GOT3 (cell line): ENCODE results near the gene UBAC1.
"Not testable (repeated sequence)": the region's sequence is repeated elsewhere in the genome, so short reads cannot be mapped to it uniquely, and the experiment has no call there.

Experiments used
- DNase-seq: peaks from one replicate; lab custom pipeline; 2025; ENCODE audit warnings: mixed read lengths; lab: John Stamatoyannopoulos, UW

UBAC1 gene

DNA sequence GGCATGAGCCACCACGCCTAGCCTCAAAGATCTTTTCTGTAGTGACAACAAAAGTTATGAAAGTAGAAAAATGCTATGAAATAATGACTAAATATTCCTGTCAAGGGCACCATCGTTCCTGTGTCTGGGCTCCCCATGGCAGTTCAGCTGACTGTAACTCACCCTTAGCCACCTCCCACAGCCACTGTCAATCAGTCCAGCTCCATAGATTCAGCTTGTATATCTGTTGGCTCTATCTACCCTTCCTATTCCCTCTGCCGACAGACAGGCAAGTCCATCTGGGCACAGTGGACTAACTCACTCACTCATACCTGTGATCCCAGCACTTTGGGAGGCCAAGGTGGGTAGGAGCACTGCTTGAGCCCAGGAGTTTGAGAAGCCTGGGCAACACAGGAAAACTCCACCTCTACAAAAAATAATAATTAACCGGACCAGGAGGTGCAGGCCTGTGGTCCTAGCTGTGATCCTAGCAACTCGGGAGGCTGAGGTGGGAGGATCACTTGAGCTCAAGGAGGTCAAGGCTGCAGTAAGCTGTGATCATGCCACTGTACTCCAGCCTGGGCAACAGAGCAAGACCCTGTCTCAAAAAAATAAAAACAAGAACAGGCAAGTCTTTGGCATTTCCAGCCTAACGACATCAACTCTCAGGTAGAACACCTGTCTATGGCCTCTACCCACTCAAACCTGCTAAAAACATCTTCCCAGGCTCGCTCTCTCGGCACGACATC lies 60.0 kb downstream of the UBAC1 start:
- no peak for DNase-seq

DNA sequence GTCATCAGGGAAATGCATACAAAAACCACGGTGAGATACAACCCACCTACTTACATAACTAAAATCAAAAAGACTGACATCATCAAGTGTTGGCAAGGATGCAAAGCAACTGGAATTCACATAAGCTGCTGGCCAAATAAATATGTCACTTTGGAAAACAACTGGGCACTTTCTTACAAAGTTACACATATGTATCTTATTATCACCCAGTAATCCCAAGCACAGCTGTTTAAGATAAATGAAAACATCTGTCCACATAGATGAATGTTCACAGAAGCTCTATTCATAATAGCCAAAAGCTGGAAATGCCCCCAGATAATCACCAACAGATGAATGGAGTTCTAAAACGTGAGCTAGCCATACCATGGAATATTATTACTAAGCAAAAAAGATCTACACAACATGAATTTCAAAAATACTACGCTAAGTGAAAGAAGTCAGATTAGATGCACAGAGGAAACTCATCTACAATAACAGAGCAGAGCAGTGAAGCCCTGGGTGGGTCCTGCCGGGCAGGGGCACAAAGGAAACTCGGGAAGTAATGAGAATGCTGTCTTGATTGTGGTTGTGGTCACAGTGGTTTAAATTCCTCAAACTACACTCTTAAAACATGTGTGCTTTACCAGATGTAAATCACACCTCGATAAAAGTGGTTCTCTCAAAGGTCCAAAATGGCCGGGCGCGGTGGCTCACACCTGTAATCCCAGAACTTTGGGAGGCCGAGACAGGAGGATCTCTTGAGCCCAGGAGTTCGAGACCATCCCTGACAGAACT lies 62.4 kb downstream of the UBAC1 start:
- DNase-seq: no peak

DNA sequence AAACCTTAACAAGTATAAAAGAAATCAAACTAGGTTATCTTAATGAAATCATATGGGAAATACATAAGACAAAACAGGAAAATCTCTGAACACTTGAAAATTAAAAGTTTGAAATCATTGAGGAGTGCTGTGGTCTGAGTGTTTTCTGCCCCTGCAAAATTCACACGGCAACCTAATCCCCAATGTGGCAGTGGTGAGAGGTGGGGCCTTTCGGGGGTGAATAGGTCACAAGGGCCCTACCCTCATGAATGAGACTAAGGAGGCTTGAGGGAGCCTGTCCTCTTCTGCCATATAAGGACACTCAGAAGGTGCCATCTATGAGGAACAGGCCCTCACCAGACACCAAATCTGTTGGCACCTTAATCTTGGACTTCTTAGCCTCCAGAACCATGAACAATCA lies 64.5 kb downstream of the UBAC1 start:
- no peak for DNase-seq

DNA sequence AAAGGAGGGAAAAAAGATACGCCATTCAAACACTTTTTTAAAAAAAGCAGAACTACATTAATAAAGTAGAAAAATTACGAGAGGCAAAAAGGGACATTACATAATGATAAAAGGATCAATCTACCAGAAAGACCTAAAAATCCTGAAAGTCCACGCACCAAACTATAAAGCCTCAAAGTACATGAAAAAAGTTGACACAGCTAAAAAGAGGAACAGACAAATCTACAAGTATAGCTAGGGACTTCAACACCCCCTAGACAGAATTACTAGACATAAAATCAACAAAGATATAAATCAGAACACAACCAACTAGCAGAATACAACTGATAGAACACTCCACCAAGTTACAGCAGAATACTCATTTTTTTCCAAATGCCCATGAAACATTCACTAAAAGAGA lies 65.0 kb downstream of the UBAC1 start:
- no peak for DNase-seq

DNA sequence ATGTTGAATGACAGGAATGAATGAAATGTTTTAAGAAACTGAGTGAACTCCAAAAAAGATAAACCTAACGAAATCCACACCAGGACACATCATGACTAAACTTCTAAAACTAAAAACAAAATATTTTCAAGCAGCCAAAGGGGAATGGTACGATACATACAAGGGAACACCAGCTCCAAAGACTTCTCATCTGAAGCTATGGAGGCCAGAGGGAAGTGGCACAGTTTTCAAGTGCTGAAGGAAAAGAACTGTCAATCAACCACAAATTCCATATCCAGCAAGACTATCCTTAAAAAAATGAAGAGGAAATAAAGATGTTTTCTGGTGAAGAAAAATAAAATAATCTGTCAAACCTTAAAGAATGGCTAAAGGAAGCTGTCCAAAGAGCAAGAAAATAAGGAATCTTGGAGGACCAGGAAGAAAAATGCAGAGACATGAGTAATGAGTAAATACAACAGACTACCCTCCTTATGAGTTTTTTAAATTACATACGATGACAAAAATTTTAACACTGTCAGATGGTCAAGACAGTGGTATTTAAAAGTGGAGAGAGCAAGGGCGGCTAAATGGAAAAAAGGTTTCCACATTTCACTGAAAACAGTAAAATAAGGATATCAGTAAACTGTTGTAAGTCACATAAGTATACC lies 65.8 kb downstream of the UBAC1 start:
- DNase-seq: no peak

DNA sequence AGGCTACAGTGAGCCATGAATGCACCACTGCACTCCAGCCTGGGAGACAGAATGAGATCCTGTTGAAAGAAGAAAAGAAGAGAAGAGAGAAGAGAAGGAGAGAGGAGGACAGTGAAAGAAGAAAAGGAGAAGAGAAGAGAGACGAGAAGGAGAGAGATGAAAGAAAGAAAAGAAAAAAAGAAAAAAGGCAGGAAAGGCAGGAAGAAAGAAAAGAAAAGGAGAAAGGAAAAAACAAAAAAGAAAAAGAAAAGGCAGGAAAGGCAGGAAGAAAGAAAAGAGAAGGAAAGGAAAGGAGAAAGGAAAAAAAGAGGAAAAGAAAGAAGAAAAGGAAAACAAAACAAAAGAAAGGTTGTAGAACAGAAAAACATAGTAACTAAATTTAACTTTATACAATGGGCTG lies 68.1 kb downstream of the UBAC1 start:
- DNase-seq: no peak

DNA sequence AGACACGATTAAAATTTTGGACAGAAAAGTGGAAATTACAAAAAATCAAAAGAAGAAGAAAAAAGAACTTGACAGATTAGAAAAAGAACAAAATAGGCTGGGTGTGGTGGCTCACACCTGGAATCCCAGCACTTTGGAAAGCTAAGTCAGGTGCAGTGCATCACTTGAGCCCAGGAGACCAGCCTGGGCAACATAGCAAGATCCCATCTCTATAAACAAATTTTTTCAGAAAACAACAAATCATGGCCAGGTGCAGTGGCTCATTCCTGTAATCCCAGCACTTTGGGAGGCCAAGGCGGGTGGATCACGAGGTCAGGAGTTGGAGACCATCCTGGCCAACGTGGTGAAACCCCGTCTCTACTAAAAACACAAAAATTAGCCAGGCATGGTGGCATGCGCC lies 68.8 kb downstream of the UBAC1 start:
- not testable (repeated sequence) for DNase-seq

DNA sequence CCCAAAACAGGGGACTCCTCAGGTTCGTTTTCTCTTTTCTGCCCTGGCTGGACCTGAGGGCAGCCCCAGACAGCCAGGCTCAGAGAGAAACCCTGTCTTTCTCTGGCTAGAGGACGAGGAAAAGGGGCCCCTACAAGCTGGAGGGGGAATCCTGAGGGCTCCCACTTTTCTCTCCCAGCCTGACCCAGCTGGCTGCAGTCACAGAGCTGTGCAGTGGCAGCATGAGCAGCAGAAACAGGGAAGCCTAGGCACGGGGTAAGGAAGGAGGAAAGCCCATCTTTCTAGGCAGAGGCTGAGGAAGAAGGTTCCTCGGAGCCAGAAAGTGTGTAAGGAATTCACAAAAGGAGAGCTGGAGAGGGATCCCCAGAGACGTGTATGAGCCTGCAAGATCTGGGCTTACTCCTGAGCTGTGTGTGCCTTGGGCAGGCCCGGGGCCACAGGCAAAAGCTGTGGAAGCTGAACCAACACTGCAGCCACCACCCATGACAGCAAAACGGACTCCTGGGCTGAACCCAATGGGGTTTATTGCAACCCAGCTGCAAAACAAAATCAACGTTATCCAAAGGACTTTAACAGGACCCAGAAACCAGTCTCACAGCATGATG lies 70.0 kb downstream of the UBAC1 start:
- DNase-seq: no peak

DNA sequence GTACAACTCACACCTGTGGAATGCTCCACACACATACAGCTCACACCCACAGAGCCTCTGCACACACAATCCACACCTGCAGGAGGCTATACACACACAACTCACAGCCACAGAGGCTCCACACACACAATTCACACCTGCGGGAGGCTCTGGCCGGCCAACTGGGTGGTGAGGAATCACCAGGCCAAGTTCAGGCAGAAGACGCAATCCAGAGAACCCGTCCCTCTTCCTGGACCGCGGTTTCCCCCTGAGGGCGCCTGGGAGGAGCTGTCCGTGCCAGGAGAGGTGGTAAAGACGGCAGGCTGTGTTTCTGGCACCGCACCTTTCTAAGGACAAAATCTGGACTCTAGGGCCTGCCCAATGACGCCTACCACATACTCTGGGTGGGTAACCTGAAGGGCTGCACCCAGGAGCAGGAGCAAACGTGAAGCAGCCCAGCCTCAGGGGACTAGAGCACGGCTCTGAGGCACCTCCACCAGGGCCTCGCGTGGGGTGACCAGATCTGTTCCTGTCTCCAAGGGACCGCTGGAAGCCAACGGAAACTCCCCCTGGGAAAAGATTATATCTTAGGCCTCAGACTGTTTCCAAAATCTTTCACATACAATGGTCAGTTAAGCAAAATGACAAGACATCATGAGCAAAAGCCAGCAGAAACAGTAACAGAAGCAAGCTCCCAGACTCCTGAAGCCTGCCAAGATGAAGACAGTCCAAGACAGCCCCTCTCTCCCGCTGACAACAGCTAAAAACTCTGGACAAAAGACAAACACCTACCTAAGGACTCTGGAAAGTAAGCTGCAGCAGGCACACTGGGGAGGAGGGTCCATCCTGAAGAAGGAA lies 70.8 kb downstream of the UBAC1 start:
- no peak for DNase-seq

DNA sequence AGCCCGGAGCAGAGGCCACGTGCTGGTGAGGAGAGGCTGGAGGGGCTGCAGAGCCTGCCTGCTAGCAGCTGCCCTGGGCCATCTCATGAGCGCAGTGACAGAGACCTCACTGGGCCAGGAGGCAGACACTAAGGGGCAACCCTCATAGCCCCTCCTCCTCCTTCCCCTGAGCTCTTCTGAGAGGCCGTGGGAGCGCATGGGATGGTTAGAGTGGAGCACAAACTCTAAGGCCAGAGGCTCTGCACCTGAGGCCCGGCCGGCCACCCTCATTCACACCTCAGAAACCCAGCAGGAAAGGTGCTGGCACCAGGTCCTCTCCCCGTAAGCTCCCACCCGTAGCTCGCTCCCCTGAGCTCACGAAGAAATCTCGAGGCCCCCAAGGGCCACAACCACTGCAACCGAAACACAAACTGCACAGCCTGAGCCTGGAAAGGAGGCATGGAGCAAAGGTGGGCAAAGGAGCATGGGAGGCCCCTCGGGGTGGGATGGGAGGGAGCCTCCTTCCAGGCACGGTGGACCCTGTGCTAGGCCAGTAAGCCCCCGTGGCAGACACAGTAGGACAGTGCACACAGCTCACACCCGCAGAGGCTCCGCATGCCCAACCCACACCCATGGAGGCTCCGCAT lies 71.5 kb downstream of the UBAC1 start:
- no peak for DNase-seq

DNA sequence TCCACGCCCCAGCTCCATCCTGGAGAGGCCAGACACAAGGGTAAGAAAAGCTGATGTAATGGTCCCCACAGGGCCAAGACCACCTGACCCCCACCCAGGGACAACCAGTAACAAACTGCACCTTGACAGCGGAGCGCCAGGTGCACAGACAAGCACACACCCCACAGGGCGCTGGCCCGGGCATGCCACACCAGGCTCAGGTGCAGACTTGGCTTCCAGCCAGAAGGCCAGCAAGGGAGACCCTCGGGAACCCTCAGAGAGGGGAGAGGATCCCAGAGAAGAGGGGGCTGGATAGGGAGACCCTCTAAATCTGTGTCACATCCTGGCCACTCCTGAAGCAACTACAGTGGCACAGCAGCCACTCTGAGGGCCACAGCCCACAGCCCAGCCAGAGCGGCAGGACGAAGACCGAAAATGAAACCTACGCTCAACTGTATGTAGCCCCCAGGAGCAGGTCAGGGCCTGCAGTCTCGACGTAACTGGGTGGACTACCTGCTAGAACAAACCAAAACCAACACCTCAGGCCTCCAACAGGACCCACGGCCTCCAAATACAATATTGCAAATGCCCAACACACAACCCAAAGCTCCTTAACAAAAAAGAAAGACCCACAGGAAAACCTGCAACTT lies 72.3 kb downstream of the UBAC1 start:
- no peak for DNase-seq

DNA sequence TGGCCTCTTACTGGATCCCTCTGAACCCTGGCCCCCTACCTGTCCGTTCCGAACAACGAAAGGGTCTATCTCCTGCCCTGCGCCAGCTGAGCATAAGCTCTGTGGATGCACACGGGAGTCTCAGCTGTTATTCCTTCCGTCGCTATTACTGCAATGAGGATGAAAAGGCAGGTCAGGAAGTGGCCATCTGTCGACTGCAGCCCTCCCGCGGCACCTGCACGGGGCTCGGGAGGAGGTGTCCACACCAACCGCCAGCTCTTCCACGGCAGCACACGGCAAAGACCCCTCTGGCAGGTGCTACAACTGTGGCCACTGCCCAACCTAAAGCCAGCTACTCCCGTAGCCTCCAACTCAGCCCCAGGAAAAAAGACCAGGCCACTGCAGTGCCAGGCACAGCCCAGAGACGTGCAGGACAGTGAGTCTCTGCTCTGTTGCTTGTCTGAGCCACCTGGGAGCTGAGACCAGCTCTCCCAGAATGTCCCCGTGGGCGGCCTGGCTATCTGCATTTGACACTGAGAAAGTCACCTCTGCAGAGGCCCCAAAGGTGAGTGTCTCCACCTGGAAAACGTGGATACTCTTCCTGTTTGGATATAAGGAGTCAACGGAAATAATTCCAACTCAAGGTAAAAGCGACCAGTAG lies 72.9 kb downstream of the UBAC1 start:
- DNase-seq: no peak

DNA sequence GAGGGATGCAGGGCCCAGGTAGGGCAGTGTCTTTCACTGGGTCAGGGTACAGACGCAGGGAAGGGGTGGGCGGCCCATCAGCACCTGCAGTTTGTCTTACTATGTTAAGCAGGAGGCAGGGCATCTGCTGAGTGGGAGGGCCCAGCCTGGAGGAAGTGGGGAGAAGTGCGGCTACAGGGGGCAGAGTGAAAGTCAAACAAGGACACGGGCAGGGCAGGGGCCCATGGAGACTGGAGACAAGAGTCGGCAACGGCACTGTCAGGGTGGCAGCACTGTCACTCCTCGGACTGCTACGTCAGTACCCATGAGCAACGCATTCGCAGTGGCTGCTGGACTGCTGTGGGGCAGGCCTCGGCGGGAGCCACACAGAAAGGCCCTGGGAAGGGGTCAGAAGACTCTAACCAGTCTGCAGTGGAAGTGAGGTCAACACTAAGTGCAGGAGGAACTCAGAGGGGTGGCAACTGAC lies 73.6 kb downstream of the UBAC1 start:
- DNase-seq: no peak

DNA sequence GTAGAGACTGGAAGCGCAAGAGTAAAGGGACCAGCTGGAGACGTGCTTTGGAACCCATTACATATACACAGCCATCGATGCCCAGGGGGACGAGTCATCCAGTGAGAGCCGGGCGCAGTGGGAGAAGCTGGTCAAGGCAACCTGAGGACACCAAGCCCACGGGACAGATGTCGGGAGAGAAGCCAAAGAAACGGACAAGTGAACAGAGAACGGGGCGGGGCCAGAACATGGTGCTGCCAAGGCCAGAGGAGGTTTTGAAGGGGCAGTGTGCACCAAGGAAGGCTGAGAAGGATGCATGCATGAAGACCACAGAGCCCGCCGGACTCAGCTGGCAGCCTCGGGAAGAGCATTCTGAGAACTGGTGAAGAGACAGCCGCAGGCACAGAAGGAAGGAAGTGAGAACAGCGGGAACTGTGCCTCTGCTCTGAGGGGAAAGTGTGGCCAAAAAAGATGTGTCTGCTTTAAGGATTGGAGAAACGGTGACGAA lies 74.1 kb downstream of the UBAC1 start:
- DNase-seq: no peak

DNA sequence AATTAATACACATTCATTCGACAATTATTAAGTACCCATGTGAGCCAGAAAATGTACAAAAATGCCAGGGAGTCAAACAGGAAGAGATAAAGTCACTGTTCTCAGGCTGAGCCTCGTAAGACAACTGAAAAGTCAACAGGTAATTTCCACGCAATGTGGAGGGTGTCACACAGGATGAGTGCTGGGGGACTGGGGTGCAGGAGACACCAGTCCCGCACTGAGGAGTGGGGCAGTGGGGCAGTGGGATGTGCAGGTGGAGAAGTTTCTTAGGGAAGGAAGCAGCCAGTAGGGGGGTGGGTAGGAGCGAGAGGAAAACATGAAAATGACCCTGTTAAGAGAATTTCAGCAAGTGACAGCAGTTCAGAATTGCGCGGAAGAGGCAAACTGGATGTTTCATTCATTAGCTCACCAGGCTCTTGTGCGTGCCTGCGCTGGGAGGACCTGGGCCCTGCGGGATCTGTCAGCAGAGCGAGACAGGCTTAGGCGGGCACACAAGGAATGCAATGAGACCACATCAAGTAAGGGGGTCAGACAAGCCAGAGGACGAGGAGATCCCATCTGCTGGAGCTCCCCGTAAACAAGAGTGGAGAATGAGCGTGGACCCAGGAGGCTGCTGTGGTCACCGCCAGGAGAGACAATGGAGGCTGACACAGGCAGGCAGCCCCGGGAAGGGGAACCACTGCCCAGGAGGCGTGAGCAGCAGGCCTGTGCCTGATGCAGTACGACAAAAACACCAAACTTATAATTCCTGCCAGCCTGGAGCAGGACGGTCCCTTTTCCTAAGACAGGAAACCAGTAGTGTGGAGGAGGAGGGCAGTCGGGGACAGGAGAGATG lies 74.8 kb downstream of the UBAC1 start:
- DNase-seq: no peak

DNA sequence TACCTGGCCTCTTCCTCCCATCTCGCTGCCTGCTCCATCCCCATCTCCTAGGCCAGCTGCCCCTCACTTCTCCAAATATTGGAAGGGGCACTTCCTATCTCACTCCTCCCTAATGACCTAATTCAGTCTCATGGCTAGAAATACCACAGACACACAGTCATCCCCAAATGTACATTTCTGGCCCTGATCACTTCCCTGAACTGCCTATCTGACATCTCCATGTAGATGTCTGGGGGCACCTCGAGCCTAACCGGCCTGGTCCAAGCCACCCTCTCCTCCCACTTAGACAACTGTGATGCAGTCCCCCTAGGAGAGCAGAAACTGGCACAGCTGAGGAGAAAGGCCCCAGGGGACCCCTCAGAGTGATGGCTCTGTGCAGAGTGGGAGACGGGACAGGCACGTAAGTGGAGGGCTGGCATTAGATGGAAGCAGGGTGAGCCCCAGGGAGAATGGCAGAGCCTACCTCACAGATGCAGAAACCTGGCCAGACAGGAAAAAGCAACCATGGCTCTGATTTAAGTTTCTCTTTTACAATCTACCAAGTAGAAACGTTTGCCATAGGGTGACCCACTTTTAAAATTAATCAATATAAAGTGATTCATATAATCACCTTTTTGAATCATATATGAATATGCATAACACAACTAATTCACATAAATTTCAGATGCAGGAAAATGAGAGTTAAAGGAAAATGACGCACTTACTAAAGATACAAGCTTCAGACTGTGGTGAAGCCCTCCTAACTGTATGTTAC lies 75.9 kb downstream of the UBAC1 start:
- no peak for DNase-seq

DNA sequence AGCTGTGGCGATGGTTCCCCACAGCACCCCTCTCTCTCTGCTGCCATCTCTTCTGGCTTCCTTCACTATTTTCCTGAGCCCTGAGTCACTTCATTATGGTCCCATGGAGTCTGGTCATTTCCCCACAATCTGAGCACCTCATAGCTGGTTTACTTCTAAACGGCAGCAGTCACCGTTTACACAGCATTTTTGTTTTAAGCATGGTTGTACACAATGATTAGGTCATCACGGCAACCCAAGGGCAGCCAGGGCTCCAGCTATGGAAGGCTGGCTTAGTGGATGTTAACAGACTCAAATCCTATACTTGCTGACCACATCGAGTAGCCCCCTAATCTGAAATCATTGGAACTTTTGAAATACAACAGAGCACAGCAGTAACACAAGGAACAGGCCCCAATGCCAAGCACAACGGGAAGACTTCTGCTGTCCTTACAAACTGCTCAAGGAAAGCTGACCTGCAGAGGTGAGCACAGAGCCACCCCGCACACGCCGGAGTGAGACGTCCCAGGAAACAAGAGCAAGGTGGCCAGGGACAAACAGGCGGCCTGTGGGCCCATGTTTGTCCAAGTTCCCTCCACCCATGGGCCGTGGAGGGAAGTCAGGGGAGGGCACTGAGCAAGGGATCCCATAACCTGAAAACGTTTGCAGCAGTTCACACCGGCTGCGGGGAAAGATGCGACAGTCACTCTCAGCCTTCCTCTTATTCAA lies 76.7 kb downstream of the UBAC1 start:
- no peak for DNase-seq
